Adipose tissue (tissue), 3 donors: Measurements from ENCODE around the gene CHRDL1. TPM values are rescaled to one million over a fixed set of nuclear protein-coding genes. Genes with fewer than 3 reads are reported as not detected.
"Not testable (repeated sequence)": the region's sequence is repeated elsewhere in the genome, so short reads cannot be mapped to it uniquely, and the experiment has no call there.

Experiments used
- H3K27ac ChIP-seq: one replicate; pipeline ENCODE4 v1.5.1; 2013; ENCODE audit warnings: low read depth, low read length
- WGBS, 3 donors: extraction: QIAGEN DNeasy Blood & Tissue Kit; methylation state at CpG; one replicate each; pipeline ENCODE4 v1.1.7; 2013; 5-methylcytosine and 5-hydroxymethylcytosine counted together
- polyA plus RNA-seq, 3 donors: library from polyadenylated mRNA; stranded (reverse); fragments of 200-250 nt; gene quantifications; one replicate each; pipeline ENCODE4 v1.2.3, GENCODE V29; 2013
- donor health status: healthy with polysubstance abuse.
- donor health status: Bipolar disorder and iron deficiency.
- donor health status: healthy.

The CHRDL1 gene
- polyA plus RNA-seq, 3 donors = 9.5 to 111 (median 77.8) TPM

DNA sequence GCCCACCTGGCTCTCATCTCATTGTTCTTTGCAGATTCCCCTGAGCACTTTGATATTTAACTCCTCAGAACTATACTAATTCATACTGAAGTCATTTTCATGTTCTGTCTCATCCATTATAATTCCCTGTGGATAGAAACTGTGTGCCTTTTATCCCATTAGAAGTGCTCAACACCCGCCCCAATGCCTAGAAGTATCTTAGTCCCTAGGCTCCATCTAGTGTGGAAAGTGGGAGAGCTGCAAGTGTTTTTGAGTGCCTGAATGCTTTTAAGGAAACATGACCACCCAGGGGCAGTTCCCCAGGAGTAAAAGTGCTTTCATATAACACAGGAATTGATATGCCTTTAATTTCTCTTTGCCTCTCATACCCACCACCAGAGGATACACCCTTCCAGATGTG, 117.0 kb downstream of the CHRDL1 start:
- WGBS, 3 donors = 46 to 76% (median 68%) methylated on average over 1 of the region's 1 CpG

DNA sequence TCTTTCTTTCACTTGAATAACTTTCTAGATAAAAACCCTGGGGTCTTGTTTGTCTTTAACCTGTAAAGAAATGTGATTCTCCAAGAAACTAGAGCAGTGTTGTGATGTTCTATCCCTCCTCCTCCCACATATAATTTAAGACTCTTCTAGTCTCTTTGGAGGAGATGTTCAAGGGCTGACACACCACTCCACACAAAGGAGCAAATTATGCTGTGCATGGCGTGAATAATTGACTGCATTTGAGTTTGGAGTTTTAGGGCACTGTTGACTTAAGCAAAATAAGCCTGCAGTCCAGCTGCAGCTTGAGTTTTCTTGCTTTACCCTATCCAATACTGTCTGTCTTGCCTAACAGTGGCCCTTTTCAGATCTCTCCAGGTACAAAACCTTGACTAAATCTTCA, 119.7 kb downstream of the CHRDL1 start:
- 51 to 95% (median 82%) methylated on average over 1 of the region's 1 CpG for whole genome bisulfite sequencing, 3 donors
- no peak overlapping the region for H3K27ac ChIP-seq

More for the DNA sequence above, 117.0 kb downstream of the CHRDL1 start:
- no peak overlapping the region for H3K27ac ChIP-seq

GRCh38 chrX:110671068-110671803, 124.4 kb downstream of the CHRDL1 start:
- no peak overlapping the region for H3K27ac ChIP-seq
- WGBS, 3 donors = 50 to 92% (median 51%) methylated on average over 2 to 3 of the region's 3 CpGs

- no peak overlapping the region for H3K27ac ChIP-seq
- 27 to 34% (median 33%) methylated on average over 1 of the region's 1 CpG for WGBS, 3 donors
These were observed 126.0 kb downstream of the CHRDL1 start for GRCh38 chrX:110669572-110669971.

DNA sequence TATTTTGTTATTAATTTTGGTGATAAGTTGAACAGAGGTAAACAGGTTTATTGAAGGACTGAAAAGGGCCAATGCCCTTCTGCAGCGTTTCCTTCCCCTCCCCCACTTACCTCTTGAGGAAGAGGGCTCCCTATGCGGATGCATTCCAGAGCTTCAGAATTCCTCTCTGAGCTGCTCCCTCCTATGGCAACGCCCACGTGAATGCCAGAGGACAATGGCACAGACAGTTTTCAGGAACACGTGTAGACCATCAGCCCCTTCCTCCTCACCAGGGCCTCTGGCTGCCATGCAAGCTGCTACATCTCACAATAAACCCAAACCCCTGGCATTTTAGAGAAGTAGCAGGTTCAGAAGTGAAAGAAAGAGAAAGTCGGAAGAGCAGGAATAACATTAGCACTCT, 127.9 kb downstream of the CHRDL1 start:
- 37 to 63% (median 54%) methylated on average over 6 of the region's 6 CpGs for WGBS, 3 donors
- H3K27ac ChIP-seq = no peak overlapping the region

DNA sequence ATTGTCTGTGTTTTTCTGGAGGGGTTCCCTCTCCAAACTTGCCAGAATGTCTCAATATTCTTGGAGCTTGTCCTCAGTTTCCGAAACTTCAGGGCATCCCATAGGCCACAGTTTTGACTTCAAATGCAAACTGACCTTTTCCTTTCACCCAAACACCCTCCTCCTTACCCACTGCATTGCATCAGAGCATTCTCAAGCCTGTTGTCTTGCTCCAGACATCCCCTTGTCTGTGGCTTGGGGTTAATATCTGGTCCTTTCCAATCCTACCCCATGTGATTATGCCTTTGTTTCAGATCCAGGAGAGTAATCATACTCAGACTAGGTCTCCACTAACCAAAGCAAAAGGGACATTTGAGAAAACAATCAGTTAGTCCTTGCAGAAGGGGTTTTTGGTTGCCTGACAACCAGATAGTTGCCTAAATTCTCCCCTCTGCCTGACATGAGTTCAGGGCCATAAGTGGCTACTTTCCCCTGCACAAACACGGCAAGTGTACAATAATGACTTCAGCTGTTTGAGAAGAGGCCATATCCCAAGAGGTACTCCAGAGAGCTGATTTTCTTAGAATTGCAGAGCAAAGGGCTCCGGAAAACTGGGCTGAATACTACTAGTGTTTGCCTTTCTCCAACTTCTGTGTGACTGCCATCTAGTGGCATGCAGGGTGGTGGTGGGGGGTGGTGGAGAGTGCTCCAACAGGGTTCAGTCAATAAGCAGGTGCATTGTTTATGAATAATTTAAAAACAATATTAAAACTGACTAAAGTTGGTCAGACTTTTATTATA, 130.2 kb downstream of the CHRDL1 start:
- no peak overlapping the region for H3K27ac ChIP-seq

GRCh38 chrX:110657073-110657472, 138.5 kb downstream of the CHRDL1 start:
- H3K27ac ChIP-seq = no peak overlapping the region
- WGBS, 3 donors = 32 to 84% (median 76%) methylated on average over 6 of the region's 6 CpGs

More for the DNA sequence above, 130.2 kb downstream of the CHRDL1 start:
- WGBS, 3 donors = 26 to 33% (median 29%) methylated on average over 3 of the region's 3 CpGs

GRCh38 chrX:110654280-110654679, 141.3 kb downstream of the CHRDL1 start:
- not testable (repeated sequence) for H3K27ac ChIP-seq

GRCh38 chrX:110646386-110646785, 149.2 kb downstream of the CHRDL1 start:
- 55 to 93% (median 75%) methylated on average over 1 of the region's 1 CpG for WGBS, 3 donors
- no peak overlapping the region for H3K27ac ChIP-seq
